SKM-1 (cell line): Measurements from ENCODE around the gene IMPG2.
A peak's percentile ranks its signal among the peaks of the same experiment; 100 is the strongest.

Experiments
- DNase-seq: peaks from one replicate; lab custom pipeline; 2025; ENCODE audit not compliant: unreplicated experiment; lab: John Stamatoyannopoulos, UW

Gene IMPG2

GRCh38 chr3:101243285-101244211 lies 76.8 kb downstream of the IMPG2 start:
- DNase-seq = no peak

- no peak for DNase-seq
Measured at GRCh38 chr3:101240719-101241399, 79.5 kb downstream of the IMPG2 start.

GRCh38 chr3:101235048-101235447 lies 85.3 kb downstream of the IMPG2 start:
- DNase-seq = no peak

- DNase-seq = no peak
Measured at GRCh38 chr3:101230618-101231017, 89.8 kb downstream of the IMPG2 start.

GRCh38 chr3:101229681-101230080 lies 90.7 kb downstream of the IMPG2 start:
- no peak for DNase-seq

GRCh38 chr3:101228441-101228840 lies 91.9 kb downstream of the IMPG2 start:
- DNase-seq = no peak

GRCh38 chr3:101224739-101225138 lies 95.6 kb downstream of the IMPG2 start:
- DNase-seq = no peak

- no peak for DNase-seq
Measured at GRCh38 chr3:101223016-101223415, 97.4 kb downstream of the IMPG2 start.

- DNase-seq = no peak
Measured at GRCh38 chr3:101219842-101220560, 100.4 kb downstream of the IMPG2 start.

GRCh38 chr3:101217472-101218245 lies 102.7 kb downstream of the IMPG2 start:
- DNase-seq = no peak

- no peak for DNase-seq
Measured at GRCh38 chr3:101216710-101217465, 103.5 kb downstream of the IMPG2 start.

GRCh38 chr3:101212730-101213129 lies 107.6 kb downstream of the IMPG2 start:
- peak; percentile 44 for DNase-seq

- no peak for DNase-seq
Measured at GRCh38 chr3:101204246-101204645, 116.1 kb downstream of the IMPG2 start.

GRCh38 chr3:101203411-101203810 lies 117.0 kb downstream of the IMPG2 start:
- DNase-seq = no peak

- DNase-seq = no peak
Measured at GRCh38 chr3:101202640-101203039, 117.7 kb downstream of the IMPG2 start.

- DNase-seq = no peak
Measured at GRCh38 chr3:101200461-101200860, 119.9 kb downstream of the IMPG2 start.

- DNase-seq = no peak
Measured at GRCh38 chr3:101195951-101196713, 124.2 kb downstream of the IMPG2 start.

GRCh38 chr3:101194392-101194791 lies 126.0 kb downstream of the IMPG2 start:
- DNase-seq = no peak

- no peak for DNase-seq
Measured at GRCh38 chr3:101193957-101194356, 126.4 kb downstream of the IMPG2 start.
